ENCODE results near the gene SERTAD3.
"Not testable (repeated sequence)": the region's sequence is repeated elsewhere in the genome, so short reads cannot be mapped to it uniquely, and the experiment has no call there.

DNA sequence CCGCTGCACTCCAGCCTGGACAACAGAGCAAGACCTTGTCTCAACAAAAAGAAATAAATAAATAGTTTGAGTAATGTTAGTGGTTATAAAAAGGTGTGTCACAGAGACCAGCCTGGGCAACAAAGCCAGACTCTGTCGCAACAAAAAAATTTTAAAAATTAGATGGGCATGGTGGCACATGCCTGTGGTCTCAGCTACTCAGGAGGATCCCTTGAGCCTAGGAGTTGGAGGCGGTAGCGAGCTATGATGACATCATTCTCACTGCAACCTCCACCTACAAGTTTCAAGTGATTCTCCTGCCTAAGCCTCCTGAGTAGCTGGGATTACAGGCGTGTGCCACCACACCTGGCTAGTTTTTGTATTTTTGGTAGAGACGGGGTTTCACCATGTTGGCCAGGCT is 9.8 kb upstream of the SERTAD3 start:
- TF ChIP-seq CTCF (IDR thresholded peaks at IDR 0.05; ENCODE audit: low read depth, low read length, poor library complexity, severe bottlenecking); EZH2phosphoT487 (IDR thresholded peaks at IDR 0.05; ENCODE audit: borderline replicate concordance, low read length): not testable (repeated sequence)

Measured in DOHH2 (cell line).